Islet of Langerhans (tissue), 1 donor: ENCODE data around the gene C19orf53.
"Not testable (repeated sequence)": the region's sequence is repeated elsewhere in the genome, so short reads cannot be mapped to it uniquely, and the experiment has no call there.

Experiments
- FAIRE-seq: peaks from one replicate; lab custom pipeline; 2011; peaks lifted over from hg19 to GRCh38; lab: Jason Lieb, UNC

Gene C19orf53

GRCh38 chr19:13774217-13775191, at the start of gene C19orf53:
TSS of gene C19orf53 (plus strand) at chr19:13774456. CDS start at chr19:13774478, 22 bp downstream.
- peak; percentile 73 for FAIRE-seq

DNA sequence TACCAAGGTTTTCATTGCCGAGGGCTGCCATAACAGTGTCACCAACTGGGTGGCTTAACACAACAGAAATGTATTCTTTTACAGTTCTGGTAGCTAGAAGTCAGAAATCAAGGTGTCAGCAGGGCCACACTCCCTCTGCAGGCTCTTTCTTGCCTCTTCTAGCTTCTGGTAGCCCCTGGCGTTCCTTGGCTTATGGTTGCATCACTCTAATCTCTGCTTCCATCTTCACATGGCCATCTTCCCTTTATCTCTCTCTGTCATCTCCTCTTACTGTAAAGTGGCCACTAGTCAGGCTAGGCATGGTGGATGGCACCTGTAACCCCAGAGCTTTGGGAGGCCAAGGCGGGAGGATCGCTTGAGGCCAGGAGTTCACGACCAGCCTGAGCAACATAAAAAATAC, 47.9 kb upstream of the C19orf53 start:
- no peak for FAIRE-seq

GRCh38 chr19:13727798-13728197, 46.5 kb upstream of the C19orf53 start:
- no peak for FAIRE-seq

DNA sequence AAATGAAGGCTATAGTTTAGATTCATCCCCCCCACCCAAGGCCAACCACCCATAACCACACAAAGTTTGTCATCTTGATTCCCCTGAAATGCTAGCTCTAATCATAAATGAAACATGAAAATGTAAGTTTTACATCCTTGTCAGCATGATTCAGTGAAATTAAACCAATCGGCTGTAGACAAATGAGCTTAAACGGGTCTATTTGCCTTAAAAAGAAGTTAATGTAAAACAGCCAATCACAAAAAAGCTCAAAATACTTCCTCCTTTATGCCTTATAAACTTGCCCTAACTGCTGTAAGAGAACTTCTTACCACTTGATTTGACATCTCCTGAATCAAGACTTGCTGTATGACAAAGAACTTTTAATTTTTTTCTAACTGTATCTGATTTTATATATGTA, 44.4 kb upstream of the C19orf53 start:
- no peak for FAIRE-seq

DNA sequence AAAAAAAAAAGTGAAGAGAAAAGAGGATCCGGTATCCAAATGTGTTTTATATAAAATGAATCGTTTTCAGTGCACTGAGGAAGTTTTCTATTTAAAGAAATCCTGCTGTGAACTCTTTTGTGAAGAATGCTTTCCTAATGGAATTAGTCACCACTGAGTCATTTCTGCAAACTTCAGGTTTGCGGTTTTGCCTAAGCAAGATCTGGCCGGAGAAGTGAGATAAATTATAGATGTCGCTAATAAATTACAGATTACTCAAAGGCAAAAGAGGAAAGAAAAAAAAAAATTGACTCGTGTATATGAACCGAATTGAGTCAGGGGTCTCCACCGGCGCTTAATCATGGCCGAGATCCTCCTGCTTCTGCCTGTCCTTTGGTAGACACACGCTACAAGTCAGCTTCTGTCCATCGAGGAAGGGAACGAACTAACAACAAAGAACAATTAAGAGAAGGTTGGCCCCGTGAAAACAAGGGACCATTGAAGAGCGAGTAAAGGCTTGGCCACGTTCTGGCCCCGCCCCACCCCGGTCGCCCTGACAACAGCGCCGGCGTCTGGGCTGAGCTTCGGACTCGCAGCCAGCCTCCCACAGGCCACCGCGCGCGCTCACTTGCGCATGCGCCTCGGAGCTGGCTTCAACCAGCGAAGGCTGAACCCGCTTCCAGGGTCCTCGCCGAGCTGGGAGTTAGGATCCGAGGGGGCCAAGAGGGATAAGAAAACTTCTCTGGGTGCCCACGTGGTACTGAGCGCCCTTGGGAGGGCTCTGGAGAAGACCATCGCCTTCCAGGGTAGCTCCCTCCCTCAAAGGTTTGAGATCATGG, 42.9 kb upstream of the C19orf53 start:
- peak; percentile 84 for FAIRE-seq

DNA sequence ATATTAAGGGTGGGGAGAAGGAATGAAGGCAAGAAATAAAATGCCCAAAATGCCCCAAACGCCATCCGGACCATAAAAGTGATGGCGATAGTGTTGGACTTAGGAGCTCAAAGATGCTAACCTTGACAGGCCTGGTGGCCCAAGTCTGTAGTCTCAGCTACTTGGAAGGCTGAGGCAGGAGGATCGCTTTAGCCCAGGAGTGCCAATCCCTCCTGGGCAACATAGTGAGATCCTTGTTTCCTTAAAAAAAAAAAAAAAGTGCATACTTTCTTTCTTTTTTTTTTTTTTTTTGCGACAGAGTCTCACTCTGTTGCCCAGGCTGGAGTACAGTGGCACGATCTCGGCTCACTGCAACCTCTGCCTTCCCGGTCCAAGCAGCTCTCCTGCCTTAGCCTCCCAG, 41.9 kb upstream of the C19orf53 start:
- FAIRE-seq, result no peak

DNA sequence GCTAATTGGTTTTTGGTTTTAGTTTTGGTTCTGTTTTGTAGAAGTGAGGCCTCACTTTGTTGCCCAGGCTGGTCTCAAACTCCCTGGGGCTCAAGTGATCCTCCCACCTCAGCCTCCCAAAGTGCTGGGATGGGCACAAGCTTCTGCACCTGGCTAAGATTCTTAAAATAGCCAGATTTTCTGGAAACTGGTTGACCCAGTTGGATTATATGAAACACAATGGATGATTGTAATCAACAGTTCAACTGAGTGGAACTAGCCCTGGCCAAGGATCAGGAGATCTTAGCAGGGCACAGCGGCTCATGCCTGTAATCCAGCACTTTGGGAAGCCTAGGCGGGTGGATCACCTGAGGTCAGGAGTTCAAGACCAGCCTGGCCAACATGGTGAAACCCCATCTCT, 39.5 kb upstream of the C19orf53 start:
- no peak for FAIRE-seq

DNA sequence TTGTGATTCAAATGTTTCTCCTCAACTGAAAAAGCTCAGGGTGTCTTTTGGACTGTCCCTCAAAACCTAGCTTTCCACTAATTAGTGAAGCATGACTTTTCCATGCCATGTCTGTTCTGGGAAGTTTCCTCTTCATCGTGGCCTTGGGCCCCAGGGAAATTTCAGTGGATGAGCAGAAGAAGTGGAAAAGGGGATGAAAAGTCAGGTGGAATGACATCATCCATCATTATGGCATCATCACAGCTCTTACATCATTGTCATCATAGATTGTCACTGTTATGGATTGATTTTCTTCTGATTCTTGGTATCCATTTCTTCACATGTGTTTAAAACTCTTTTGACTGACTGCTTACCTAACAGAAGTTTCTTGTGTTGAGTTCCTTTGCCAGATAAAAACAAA, 36.2 kb upstream of the C19orf53 start:
- no peak for FAIRE-seq

DNA sequence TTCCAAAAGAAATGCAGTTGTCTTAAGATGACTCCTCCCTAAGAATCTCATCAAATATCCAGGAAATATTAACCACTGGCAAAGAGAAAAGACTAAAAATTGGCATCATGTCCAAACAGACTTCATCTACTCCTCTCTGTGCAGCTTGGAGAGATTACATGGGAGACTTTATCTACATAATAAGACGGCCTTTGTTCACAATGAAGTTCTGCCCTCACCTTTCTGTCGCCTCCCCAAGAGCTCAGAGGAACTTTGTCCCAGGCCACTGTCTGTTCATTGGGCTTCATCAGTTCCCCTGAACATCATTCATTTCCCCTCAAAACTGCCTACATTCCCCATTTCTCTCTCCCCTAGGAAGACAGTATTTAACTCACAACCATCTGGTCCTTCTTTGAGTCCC, 32.4 kb upstream of the C19orf53 start:
- FAIRE-seq, result no peak

DNA sequence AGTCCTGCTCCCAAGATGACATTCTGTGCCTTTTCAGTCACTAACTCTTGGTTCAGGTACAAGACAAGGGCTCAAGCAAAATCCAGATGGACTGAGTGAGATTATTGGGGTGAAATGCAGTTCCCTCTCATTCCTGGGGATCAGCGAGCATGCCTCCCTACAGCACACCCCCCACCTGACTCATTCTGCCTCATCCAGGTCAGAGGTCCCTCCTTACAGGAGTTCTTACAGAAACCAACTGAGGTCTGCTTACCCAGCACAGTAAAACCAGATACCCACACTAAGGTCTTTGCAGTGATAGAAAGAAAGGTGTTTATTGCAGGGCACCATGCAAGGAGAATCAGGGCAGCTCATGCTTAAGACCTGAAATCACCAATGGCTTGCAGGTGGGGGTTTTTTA, 31.5 kb upstream of the C19orf53 start:
- no peak for FAIRE-seq

GRCh38 chr19:13744174-13744573, 30.1 kb upstream of the C19orf53 start:
- no peak for FAIRE-seq

DNA sequence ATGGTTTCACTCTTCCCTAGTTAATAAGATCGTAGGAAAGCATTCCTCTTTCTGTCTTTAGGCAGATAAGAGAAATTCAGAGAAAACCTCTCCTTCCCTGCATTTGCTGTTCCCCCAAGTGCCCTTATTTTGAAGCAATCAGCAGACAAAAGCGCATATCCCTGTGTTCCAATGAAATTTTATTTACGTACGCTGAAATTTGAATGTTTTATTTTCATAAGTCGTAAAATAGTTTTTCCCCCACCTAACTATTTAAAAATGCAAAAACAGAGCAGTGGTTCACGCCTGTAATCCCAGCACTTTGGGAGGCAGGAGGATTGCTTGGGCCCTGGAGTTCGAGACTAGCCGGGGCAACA, 27.2 kb upstream of the C19orf53 start:
- FAIRE-seq, result no peak

GRCh38 chr19:13748169-13748828, 26.0 kb upstream of the C19orf53 start:
- FAIRE-seq, result no peak

DNA sequence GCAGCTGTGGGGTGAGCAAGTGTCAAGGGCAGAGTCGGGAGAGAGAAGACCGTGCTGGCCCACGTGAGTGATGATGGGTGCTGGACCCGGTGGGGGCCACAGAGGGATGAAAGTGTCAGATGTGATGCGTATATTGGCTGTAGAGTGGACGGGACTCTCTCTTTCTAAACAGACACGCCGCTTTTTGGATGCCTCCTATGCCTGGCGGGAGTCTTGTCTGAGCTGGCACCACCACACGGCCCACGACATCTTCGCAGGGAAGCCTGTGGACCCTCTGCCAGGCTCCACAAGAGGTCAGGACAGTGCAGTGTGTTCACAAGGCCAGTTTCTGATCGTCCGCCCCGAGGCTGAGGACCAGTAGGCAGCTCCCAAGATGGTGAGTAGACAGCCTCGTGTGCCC, 22.8 kb upstream of the C19orf53 start:
- no peak for FAIRE-seq

DNA sequence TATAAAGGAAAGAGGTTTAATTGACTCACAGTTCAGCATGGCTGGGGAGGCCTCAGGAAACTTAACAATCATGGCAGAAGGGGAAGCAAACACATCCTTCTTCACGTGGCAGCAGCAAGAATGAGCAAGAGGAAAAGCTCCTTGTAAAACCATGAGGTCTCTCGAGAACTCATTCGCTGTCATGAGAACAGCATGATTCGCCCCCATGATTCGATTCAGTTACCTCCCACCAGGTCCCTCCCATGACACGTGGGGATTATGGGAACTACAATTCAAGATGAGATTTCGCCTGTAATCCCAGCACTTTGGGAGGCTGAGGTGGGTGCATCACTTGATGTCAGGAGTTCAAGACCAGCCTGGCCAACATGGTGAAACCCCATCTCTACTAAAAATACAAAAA, 20.6 kb upstream of the C19orf53 start:
- not testable (repeated sequence) for FAIRE-seq

- FAIRE-seq, result no peak
Observed at GRCh38 chr19:13756210-13756609, 18.0 kb upstream of the C19orf53 start.

DNA sequence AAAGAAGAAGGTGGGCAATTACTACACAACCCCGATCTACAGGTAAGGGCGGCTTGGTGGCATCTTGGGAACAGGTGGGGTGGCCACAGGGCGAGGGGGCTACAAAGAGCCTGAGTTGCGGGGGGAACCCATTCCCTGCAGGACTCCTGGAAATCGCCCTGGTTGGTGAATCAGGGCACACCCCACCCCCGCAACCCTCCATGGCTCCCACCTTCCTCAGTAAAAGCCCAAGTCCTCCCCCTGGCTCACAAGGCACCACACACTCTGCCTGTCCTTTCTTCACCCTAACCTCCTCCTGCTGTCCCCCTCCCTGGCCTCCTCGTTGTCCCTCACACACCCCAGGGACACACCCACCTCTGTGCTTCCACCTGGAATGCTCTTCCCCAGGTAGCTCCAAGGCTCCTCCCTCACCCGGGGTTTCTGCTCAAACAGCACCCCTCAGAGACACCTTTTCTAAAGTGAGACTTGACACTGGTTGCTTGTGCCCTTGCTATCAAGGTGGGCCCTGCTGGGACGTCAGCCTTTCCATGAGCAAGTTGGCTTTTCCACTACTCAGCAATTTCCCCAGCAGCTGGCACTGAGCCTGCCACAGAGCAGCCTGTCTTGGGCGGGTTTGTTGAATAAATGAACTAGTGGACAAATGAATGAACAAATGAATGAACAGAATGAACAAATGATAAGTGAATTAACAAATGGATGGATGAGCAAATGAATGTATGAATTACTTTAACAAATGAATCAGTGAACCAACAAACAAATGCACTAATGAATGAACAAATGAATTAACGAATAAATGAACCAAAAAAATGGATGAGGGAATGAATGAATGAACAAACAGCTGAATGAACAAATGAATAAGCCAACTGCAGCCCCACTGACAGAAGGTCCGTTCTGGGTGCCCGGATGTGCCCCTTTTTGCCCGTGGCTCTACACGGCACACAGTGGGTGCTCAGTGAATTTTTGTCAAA, 16.2 kb upstream of the C19orf53 start:
- no peak for FAIRE-seq

GRCh38 chr19:13758795-13759194, 15.5 kb upstream of the C19orf53 start:
- FAIRE-seq, result no peak

- FAIRE-seq, result no peak
Observed at GRCh38 chr19:13761423-13761822, 12.8 kb upstream of the C19orf53 start.

GRCh38 chr19:13762635-13763235, 11.5 kb upstream of the C19orf53 start:
- no peak for FAIRE-seq

DNA sequence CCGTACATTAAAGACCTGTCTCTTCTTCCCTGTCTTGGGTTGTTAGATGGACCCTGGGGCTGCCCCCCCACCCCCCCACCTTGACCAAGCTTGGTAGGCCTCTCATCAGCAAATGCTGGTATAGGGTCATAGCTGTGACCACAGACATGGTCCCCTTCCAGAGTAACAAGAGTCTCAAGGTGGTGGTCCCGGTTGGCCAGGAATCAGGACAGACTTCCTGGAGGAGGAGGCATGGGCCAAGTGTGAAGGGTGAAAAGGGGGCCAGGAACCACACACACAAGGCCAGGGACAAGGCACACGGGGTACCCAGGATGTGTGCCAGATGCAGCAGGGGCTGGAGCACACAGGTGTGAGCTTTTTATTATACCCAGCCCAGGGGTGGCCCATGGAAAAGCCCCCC, 11.0 kb upstream of the C19orf53 start:
- FAIRE-seq, result no peak
